Measurements from ENCODE around the gene NXPE4.
"Not testable (repeated sequence)": the region's sequence is repeated elsewhere in the genome, so short reads cannot be mapped to it uniquely, and the experiment has no call there.

NXPE4 gene

GRCh38 chr11:114595571-114595970 is at the start of gene NXPE4:
Gene NXPE4 (minus strand): TSS chr11:114595786. CDS start chr11:114594759, 1,027 bp downstream.
- DNase-seq: no peak

- DNase-seq: not testable (repeated sequence)
These were observed 43.9 kb upstream of the NXPE4 start for GRCh38 chr11:114639440-114639839.

GRCh38 chr11:114631445-114631965 is 35.9 kb upstream of the NXPE4 start:
- DNase-seq: not testable (repeated sequence)

GRCh38 chr11:114625294-114625693 is 29.7 kb upstream of the NXPE4 start:
- DNase-seq: no peak

GRCh38 chr11:114624455-114625207 is 29.0 kb upstream of the NXPE4 start:
- DNase-seq: no peak

- DNase-seq: no peak
These were observed 28.1 kb upstream of the NXPE4 start for GRCh38 chr11:114623720-114624119.

- no peak for DNase-seq
These were observed 27.3 kb upstream of the NXPE4 start for GRCh38 chr11:114622858-114623257.

GRCh38 chr11:114621950-114622809 is 26.6 kb upstream of the NXPE4 start:
- DNase-seq: no peak

GRCh38 chr11:114621072-114621471 is 25.5 kb upstream of the NXPE4 start:
- DNase-seq: no peak

GRCh38 chr11:114619659-114620173 is 24.1 kb upstream of the NXPE4 start:
- DNase-seq: no peak

GRCh38 chr11:114618139-114618538 is 22.6 kb upstream of the NXPE4 start:
- no peak for DNase-seq

GRCh38 chr11:114617157-114618124 is 21.9 kb upstream of the NXPE4 start:
- no peak for DNase-seq

GRCh38 chr11:114616516-114616915 is 20.9 kb upstream of the NXPE4 start:
- DNase-seq: no peak

GRCh38 chr11:114615448-114616361 is 20.1 kb upstream of the NXPE4 start:
- DNase-seq: no peak

- DNase-seq: no peak
These were observed 18.6 kb upstream of the NXPE4 start for GRCh38 chr11:114614127-114614720.

GRCh38 chr11:114613094-114613493 is 17.5 kb upstream of the NXPE4 start:
- DNase-seq: not testable (repeated sequence)

GRCh38 chr11:114612686-114613085 is 17.1 kb upstream of the NXPE4 start:
- no peak for DNase-seq

GRCh38 chr11:114612199-114612598 is 16.6 kb upstream of the NXPE4 start:
- not testable (repeated sequence) for DNase-seq

GRCh38 chr11:114610984-114611944 is 15.7 kb upstream of the NXPE4 start:
- DNase-seq: no peak
